ENCODE results near the gene PINLYP. TPM values are rescaled to one million over a fixed set of nuclear protein-coding genes. Genes with fewer than 3 reads are reported as not detected.

PINLYP gene
- total and polyA plus RNA-seq, 2 of the 13 experiments (the other 11 are each of a cell fraction or from before 2014, with no cell fraction given) = 0.21 to 0.24 TPM

DNA sequence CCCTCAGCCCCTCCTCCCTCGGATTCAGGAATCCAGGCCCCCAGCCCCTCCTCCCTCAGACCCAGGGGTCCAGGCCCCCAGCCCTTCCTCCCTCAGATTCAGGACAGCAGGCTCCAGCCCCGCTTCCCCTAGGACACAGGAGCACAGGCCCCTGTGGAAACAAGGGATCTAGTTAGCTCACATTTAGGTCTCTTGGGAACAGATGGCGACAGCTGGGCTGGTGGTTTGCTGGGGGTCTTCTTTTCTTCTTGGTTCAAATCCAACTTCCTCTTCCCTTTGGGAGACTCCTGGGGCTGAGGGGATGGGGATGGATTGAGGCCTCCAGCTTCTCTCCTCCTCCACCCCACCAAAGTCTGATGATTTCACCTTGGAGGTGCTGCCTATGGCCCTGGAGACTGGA, 23.0 kb upstream of the PINLYP start:
- in situ Hi-C loops (cut with HindIII; ENCODE audit: extremely low pct_ligation_motif_present, low pct_unique_long_range_greater_than_20kb) = no loop called here
- no peak for FAIRE-seq
- Histone ChIP-seq H2AFZ (ENCODE audit: low read length) (no peak overlapping the region), H3K27me3 (ENCODE audit: control insufficient read depth in 1 of 2, insufficient read depth in 2 of 2, low read length in 2 of 2) (no peaks in the 10 kb centered on the region), H3K27ac (ENCODE audit: extremely low read length, insufficient read depth, low read length) (no peak overlapping the region), H3K9ac (ENCODE audit: insufficient read depth, low read depth, low read length) (no peak overlapping the region), H3K4me2 (ENCODE audit: low read depth, low read length) (no peak overlapping the region), H3K36me3 (replicated peaks in 1 of 2; ENCODE audit: control insufficient read depth in 1 of 2, insufficient read depth in 2 of 2, low read length in 2 of 2) (peaks cover 18 to 47% of the 10 kb centered on the region in 2 experiments), H3K9me3 (ENCODE audit: low read length) (no peaks in the 10 kb centered on the region), H3K79me2 (ENCODE audit: insufficient read depth, low read length) (no peaks in the 10 kb centered on the region), H4K20me1 (ENCODE audit: insufficient read depth, low read length) (no peaks in the 10 kb centered on the region), H3K4me3 (replicated peaks in 1 of 3; ENCODE audit: insufficient read depth in 1 of 3, low read depth in 2 of 3, low read length in 3 of 3) (no peak overlapping the region), H3K4me1 (ENCODE audit: insufficient read depth, low read length) (no peaks in the 10 kb centered on the region)
- intact Hi-C loops (cut with micrococcal nuclease; ENCODE audit: unreplicated experiment) = no loop called here
- POLR2A ChIA-PET = no interaction called here
- CTCF ChIA-PET (ENCODE audit: low intra/inter-chr PET ratio, low total read pairs) = no interaction called here
- BruUV-seq (replicated peaks) = no TSS peak
- 100% methylated on average over 2 of the region's 3 CpGs for WGBS (ENCODE audit: low lambda C conversion rate)
- no peak for ATAC-seq
- no peak for DNase-seq (ENCODE audit: low spot score)
- TF ChIP-seq SPEN (CRISPR knock-in tag; IDR thresholded peaks at IDR 0.05; ENCODE audit: low read depth) (no peak), FOSL2 (CRISPR knock-in tag; IDR thresholded peaks at IDR 0.05) (no peak), MYNN (CRISPR knock-in tag; IDR thresholded peaks at IDR 0.05; ENCODE audit: low read depth) (no peak), TMF1 (CRISPR knock-in tag; IDR thresholded peaks at IDR 0.05; ENCODE audit: low read depth) (no peak), ZNF589 (CRISPR knock-in tag; conservative IDR thresholded peaks at IDR 0.05) (no peak), YEATS2 (CRISPR knock-in tag; IDR thresholded peaks at IDR 0.05; ENCODE audit: borderline replicate concordance) (no peak), SMARCC2 (IDR thresholded peaks at IDR 0.05) (no peak), ZNF792 (CRISPR knock-in tag; IDR thresholded peaks at IDR 0.05) (no peak), ZBTB7B (CRISPR knock-in tag; IDR thresholded peaks at IDR 0.05) (no peak), CEBPZ (IDR thresholded peaks at IDR 0.05; ENCODE audit: low read length) (no peak), RFXAP (CRISPR knock-in tag; IDR thresholded peaks at IDR 0.05; ENCODE audit: borderline replicate concordance) (no peak), ZNF776 (CRISPR knock-in tag; IDR thresholded peaks at IDR 0.05) (no peak), GLI4 (CRISPR knock-in tag; IDR thresholded peaks at IDR 0.05; ENCODE audit: borderline replicate concordance) (no peak), ZBTB20 (CRISPR knock-in tag; IDR thresholded peaks at IDR 0.05; ENCODE audit: borderline replicate concordance, low read depth) (no peak), PPARG (CRISPR knock-in tag; conservative IDR thresholded peaks at IDR 0.05) (no peak)
- TF ChIP-seq, protein P1, sequence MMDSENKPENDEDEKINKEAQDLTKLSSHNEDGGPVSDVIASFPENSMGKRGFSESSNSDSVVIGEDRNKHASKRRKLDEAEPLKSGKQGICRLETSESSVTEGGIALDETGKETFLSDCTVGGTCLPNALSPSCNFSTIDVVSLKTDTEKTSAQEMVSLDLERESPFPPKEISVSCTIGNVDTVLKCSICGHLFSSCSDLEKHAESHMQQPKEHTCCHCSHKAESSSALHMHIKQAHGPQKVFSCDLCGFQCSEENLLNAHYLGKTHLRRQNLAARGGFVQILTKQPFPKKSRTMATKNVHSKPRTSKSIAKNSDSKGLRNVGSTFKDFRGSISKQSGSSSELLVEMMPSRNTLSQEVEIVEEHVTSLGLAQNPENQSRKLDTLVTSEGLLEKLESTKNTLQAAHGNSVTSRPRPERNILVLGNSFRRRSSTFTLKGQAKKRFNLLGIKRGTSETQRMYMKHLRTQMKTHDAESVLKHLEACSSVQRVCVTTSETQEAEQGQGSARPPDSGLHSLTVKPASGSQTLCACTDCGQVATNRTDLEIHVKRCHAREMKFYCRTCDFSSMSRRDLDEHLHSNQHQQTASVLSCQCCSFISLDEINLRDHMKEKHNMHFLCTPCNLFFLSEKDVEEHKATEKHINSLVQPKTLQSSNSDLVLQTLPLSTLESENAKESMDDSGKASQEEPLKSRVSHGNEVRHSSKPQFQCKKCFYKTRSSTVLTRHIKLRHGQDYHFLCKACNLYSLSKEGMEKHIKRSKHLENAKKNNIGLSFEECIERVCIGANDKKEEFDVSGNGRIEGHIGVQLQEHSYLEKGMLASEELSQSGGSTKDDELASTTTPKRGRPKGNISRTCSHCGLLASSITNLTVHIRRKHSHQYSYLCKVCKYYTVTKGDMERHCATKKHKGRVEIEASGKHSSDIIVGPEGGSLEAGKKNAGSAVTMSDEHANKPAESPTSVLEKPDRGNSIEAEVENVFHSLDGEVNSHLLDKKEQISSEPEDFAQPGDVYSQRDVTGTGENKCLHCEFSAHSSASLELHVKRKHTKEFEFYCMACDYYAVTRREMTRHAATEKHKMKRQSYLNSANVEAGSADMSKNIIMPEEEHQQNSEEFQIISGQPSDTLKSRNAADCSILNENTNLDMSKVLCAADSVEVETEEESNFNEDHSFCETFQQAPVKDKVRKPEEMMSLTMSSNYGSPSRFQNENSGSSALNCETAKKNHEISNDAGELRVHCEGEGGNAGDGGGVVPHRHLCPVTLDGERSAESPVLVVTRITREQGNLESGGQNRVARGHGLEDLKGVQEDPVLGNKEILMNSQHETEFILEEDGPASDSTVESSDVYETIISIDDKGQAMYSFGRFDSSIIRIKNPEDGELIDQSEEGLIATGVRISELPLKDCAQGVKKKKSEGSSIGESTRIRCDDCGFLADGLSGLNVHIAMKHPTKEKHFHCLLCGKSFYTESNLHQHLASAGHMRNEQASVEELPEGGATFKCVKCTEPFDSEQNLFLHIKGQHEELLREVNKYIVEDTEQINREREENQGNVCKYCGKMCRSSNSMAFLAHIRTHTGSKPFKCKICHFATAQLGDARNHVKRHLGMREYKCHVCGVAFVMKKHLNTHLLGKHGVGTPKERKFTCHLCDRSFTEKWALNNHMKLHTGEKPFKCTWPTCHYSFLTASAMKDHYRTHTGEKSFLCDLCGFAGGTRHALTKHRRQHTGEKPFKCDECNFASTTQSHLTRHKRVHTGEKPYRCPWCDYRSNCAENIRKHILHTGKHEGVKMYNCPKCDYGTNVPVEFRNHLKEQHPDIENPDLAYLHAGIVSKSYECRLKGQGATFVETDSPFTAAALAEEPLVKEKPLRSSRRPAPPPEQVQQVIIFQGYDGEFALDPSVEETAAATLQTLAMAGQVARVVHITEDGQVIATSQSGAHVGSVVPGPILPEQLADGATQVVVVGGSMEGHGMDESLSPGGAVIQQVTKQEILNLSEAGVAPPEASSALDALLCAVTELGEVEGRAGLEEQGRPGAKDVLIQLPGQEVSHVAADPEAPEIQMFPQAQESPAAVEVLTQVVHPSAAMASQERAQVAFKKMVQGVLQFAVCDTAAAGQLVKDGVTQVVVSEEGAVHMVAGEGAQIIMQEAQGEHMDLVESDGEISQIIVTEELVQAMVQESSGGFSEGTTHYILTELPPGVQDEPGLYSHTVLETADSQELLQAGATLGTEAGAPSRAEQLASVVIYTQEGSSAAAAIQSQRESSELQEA (CRISPR knock-in tag; IDR thresholded peaks at IDR 0.05; ENCODE audit: not compliant biosample characterization) = no peak

All from HepG2 (cell line).